HG02798 (cell line): ENCODE data around the gene HNF4A.
"Not testable (repeated sequence)": the region's sequence is repeated elsewhere in the genome, so short reads cannot be mapped to it uniquely, and the experiment has no call there.

ENCODE experiments used
- ATAC-seq: cut with Tn5 transposase; IDR thresholded peaks from one replicate; pipeline ENCODE4 v1.9.1; 2021; ENCODE audit warnings: mild to moderate bottlenecking; ENCODE audit not compliant: unreplicated experiment, poor library complexity

HNF4A gene

DNA sequence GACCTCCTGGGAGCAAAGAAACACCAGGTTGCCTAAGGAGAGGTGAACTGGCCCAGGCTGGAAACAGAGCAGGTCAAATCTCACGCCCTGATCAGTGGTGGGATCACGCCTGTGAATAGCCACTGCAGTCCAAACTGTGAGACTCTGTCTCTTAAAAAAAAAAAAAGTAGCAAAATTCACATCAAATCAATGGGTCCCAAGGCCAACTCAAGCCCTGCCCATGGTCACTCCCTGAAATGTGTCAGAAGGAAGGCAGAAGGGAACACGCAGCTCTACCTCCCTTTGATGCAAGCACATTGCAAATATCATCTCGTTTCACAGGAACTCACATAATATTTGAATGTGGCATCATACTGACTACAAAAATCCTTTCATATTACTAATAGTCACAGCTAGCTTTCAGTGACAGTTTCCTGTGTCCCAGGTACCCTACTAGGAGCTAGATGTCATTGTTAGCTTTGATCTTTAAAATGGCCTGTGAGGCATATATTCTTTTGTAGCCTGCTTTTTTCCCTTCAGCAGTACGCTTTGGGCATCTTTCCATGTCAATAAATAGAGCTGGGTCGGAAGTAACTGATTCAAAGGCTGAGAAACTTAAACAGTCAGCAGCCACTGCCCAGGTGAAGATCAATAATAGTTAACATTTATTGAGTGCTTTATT is 105.8 kb downstream of the HNF4A start:
- no peak for ATAC-seq

DNA sequence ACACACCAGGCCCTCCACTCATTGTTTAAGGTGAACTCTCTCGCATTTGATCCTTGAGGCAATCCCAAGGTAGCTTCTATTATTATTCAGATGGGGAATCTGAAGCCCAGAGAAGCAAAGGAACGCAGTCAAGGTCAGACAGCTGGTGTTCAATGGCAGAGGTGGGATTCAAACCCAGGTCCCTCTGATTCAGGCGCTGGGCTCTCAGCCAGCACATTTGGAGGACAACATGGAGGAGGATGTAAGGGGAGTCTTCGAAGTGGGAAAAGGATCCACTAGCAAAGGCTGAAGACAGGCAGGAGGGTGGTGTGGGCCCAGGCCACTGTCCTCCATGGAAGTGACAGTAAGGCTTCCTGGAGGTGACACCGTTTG is 106.3 kb downstream of the HNF4A start:
- no peak for ATAC-seq

DNA sequence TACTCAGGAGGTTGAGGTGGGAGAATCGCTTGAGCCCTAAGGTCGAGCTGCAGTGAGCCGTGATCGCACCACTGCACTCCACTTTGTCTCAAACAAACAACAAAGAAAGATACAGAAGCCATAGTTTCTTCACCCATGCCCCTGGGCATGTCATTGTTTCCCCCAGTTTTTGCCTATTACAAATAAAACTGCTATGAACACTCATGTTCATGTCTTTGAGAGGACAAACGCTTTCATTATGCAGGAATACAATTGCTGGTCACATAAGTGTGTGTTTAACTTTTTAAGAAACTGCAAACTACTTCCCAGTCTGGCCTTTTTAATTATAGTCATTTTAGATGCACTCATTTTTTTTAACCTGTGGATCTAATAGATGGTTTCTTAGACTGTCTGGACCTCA is 108.0 kb downstream of the HNF4A start:
- no peak for ATAC-seq

DNA sequence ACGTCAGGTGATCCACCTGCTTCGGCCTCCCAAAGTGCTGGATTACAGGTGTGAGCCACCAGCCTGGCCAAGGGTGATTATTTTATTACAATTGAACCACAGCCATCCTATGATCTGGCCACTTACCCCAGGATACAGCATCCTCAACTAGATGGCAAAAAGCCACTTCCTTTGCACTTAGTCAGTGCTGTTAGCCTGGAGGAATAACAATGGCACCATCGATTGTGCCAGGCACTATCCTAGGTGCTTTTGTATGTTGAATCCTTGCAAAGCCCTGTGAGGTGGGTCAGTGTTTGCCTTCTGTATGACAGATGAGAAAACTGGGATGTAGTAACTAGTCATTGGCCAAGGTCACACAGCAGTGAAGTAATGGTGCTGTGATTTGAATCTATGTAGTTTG is 109.0 kb downstream of the HNF4A start:
- ATAC-seq: no peak

DNA sequence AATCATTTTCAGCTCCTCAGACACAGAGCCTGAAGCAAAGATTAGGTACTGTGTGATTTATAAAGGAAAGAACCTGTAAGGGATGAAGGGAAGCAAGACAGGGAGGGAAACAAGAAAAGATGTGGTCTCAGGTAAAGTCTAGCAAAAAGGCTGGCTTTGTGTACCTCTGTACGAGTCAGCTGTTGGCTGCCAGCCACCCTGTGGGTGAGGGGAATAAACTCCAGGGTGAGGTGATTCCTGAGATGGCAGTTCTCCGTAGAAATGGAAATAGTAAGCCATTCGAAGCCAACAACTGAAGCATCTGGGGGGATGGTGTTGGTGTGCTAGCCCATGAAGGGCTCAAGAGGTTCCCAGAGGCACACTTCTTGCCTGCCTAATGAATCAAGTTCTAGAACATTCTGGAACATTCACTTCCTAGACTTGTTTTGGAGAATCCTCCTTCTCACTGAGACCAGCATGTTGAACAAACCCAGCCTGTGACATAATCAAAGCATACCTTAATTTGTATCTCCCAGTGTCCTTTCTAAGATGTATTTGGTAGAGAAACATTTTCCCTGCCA is 109.6 kb downstream of the HNF4A start:
- no peak for ATAC-seq

DNA sequence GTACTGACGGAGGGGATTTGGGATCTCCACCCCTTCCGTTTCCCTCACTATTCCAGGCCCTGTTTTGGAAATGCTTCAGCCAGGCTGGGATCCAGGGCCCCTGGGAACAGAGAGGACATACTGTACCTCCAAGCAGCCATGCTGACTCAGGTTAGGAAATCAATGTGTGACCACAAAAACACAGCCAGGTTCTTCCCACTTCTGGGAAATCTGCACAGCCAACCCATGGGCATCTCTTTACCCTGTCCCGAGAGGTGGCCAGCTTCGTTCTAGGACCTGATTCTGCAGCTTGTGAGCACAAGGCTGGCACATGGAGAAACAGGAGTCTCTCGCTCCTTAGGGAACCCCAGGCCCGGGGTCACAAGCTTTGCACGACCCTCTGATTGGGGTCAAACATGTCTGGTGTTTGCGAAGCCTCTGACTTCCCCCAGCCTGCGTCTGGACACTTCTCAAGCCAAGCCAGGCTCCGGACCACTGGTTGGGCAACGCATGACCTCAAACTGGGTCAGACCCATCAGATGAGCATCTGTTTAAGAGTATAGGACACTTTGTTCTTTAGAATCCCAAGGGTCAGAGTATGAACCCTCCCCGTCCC is 111.9 kb downstream of the HNF4A start:
- ATAC-seq: no peak

DNA sequence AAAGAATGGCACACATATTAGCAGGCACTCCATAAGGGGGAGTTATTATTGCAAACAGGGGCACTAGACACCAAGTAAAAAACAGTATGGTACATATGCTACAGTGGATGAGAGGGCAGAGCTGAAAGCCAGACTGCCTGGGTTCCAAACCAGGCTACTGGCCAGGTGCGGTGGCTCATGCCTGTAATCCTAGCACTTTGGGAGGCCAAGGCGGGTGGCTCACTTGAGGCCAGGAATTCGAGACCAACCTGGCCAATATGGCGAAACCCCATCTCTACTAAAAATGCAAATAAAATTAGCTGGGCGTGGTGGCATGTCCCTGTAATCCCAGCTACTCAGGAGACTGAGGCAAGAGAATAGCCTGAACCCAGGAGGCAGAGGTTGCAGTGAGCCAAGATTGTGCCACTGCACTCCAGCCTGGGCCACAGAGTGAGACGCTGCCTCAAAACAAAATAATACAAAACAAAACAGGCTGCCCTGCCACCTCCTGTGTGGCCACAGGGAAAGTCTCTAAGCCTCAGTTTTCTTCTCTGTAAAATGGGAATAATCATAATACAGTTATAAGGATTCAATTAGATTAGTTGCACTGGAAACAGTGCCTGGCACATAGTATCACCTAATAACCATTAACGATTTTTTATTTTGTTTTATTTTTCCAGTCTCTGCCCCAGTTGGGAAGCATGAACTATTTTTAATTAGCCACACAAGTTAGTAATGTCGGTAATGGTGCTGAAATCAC is 112.7 kb downstream of the HNF4A start:
- no peak for ATAC-seq

DNA sequence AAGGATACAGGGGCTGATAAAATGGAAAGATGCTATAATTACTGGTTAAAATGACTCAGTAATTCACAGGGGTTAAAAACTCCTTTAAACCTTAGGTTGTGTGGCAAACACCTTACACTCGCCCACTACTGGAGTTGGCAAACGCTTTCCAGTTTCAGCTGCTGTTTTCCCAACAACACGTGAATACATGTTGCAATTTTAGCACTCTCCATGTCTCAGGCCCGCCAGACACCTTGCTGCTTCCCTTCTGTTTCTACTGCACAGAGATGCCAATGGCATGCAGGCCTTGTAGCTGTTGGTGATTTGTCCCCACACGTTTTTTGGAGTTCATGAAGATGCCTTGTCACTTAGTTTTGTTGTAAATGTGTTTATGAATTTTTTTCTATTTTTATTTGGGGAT is 114.8 kb downstream of the HNF4A start:
- no peak for ATAC-seq

DNA sequence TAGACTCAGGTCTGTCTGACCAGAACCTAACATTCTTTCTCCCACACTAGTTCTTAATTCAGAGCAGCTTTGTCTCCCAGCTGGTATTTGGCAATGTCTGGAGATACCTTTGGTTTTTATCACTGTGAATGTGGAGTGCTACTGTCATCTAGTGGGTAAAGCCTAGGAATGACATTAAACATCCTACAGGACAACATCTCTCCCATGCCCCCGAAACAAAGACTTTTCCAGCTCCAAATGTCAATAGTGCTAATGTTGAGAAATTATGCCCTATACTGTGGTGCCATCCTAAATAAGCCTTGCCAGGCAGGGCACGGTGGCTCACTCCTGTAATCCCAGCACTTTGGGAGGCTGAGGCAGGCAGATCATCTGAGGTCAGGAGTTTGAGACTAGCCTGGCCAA is 116.0 kb downstream of the HNF4A start:
- no peak for ATAC-seq

DNA sequence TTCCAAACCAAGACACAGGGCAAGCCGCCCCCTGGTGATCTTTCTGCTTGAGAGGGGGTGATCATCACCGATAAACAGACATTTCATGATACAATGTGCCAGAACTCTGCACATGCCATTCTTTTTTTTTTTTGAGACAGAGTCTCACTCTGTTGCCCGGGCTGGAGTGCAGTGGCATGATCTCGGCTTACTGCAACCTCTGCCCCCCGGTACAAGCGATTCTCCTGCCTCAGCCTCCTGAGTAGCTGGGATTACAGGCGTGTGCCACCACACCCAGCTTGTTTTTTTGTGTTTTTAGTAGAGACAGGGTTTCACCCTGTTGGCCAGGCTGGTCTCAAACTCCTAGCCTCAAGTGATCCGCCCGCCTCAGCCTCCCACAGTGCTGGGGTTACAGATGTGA is 116.8 kb downstream of the HNF4A start:
- not testable (repeated sequence) for ATAC-seq

DNA sequence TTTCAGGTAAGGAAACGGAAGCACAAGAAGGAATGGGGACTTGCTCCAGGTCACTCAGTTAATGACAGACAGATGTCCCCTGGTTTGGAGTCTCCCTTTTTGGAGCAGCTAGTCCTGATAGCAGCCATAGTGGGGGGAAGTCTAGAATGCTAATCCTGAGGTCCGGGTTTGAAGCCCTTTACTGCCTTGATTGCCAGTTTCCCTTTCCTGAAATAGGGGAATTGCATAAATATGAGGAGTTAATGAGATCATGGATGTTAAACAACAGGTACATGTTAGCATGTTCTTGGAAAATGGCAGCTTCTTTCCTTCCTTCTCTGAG is 119.8 kb downstream of the HNF4A start:
- ATAC-seq: no peak

DNA sequence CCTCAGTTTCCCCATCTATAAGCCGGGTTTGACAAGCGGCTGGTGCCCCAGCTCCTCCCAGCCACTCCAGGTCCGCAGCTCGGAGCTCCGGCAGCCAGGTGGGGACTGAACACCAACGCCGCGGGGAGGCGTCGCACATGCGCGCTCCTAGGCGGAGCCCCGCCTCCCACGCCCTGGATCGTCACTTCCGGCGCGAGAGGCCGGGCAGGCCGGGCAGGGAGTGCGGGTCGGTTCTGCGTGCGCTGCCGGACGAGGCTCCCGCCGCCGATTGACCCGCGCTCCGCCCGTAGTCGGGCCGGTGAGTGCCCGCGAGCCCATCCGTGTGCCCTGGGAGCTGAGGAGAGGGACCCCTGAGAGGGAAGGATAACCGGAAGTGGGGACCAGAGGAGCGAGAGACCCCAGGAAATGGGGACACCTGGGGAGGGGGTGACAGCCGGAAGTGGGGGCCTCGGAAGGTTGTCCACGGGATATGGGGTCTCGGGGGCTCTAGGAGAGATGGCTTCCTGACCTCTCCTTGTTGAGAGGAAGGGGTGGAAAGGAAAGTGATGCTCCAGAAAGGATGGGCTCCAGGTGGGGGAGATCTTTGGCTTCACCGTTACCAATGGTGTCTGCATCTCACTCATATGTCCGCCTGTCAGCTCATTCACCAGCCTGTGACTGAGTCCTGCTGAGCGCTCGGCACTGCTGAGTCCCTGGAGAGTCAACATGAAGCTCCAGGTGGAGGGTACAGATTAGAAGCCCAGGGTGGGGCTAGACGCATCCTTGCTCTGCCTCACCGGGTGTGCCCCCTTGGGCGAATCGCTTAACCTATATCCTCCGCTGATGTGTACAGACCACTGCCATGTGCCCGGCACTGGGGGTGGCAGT is 120.4 kb downstream of the HNF4A start, which contains the start of gene TTPAL:
Gene TTPAL (plus strand): TSS at position 181 of the 867 bp plus-strand sequence. CDS start 4,126 bp downstream, outside the sequence.
- peak; percentile 97 for ATAC-seq

DNA sequence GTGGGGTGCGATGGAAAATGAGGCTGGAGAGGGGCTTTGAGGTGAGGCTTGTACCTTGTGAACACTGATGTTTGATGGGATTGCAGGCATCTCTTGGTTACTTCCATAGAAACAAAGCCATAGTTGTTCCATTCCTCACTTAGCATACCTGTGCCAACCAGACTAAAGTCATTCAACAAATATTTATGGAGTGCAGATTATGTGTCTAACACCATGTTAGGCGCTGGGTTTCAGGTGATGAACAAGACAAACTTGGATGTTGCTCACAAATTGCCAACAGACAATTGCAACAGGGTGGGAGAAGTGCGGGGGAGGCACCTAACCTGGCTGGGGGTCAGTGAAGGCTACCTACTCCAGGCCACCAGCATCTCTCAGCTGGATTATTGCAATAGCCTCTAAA is 121.7 kb downstream of the HNF4A start:
- no peak for ATAC-seq

DNA sequence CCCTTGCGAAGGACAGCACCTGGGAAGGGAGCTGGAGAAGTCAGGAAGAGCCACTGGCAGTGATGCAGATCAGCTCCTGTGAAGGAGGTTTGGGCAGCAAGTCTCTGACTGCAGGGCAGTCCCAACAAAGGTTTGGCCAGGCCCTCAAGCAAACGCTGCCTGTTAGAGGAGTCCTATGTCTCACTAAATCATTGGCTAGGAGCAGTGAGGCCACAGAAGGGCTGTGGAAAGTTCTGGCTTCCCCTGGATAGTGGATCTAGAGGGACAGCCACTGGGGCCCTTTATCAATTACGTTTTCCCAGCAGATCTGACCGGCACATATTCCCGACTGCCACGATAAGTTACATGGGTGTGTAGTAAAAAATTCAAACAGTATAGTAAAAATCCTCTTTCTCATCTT is 122.7 kb downstream of the HNF4A start:
- ATAC-seq: no peak

DNA sequence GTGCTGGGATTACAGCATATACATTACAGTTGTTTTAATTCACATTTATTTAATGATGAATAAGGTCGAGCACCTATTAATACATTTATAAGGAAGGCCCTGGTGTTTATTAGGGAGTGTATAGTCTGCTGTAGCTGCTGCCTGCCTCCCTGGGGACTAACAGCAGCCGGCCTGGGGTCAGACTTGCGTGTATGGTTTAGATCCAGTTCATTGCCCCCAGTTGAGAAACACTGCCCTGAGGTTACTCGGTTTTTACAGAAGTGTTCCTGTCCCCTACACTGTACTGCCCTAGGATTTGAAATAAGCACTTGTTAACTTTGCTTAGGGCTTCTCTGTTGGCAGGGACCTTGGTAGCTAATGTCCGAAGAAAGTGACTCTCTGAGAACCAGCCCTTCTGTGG is 124.1 kb downstream of the HNF4A start:
- no peak for ATAC-seq

DNA sequence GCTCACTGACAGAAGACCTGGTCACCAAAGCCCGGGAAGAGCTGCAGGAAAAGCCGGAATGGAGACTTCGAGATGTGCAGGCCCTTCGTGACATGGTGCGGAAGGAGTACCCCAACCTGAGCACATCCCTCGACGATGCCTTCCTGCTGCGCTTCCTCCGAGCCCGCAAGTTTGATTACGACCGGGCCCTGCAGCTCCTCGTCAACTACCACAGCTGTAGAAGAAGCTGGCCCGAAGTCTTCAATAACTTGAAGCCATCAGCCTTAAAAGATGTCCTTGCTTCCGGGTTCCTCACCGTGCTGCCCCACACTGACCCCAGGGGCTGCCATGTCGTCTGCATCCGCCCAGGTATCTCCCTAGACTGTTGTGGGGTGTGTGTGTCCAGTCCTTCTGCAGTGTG is 124.6 kb downstream of the HNF4A start:
- no peak for ATAC-seq

DNA sequence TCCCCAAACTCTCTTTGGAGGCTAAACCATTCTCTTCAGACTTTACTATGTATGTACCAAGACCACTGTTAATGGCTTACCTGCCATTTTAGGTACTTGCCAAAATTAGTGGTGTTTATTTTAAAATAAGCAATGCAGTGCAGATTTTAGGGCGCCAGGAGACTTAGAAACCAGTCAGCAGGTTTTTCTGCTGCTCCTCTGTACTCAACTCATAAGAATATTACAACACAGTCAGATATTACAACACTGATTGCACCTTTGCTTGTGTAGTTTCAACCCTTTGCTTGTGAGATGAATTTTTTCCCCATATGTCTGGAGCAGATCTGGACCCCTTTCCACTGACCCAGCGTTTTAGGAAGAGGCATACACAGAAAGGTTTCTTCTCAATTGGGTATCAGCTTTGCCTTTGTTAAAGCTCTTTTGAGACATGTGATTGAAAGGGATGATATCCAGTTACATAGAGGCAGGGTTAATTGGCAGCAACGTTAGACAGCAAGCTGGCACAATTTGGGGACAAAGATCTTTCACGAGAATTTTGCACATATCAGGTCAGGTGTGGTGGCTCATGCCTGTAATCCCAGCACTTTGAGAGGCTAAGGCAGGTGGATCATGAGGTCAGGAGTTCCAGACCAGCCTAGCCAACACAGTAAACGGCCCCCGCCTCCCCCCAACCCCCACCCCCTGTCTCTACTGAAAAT is 126.4 kb downstream of the HNF4A start:
- ATAC-seq: no peak

DNA sequence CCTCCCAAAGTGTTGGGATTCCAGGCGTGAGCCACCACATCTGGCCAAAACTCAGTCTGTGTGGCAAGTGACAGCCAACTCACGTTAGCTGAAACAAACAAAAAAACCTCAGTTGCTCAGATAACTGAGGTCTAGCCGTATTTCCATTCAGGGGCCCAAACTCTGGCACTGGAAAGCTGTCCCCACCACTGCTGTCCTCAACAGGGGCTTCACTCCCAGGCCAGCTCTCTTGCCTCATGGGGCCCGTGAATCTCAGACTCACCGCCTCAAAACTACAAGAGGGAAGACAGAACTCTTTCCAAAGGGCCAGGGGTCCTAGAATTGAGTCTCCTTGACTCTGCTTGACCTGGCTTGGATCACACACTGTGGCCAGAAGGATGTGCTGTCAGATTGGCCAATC is 127.6 kb downstream of the HNF4A start:
- no peak for ATAC-seq
